Activated CD4-positive, alpha-beta memory T cell treated with anti-CD3 and anti-CD28 coated beads for 36 hours (primary cell): Measurements from ENCODE around the gene PTPRT. TPM values are rescaled to one million over a fixed set of nuclear protein-coding genes. Genes with fewer than 3 reads are reported as not detected.

Source experiments
- CTCF ChIA-PET: fragments of 350-600 bp; sonication (Branson Sonifier 250); formaldehyde crosslinking; loops from one replicate; lab custom pipeline; 2021; ENCODE audit warnings: antibody characterized with exemption, inconsistent platforms; lab: Charles Lee
- POLR2A ChIA-PET: fragments of 350-600 bp; sonication (Branson Sonifier 250); formaldehyde crosslinking; loops from one replicate; lab custom pipeline; 2021; ENCODE audit warnings: antibody characterized with exemption; lab: Charles Lee
- DNase-seq: peaks from one replicate; pipeline ENCODE4 v3.0.0-alpha.2; 2020
- H3K27ac Mint-ChIP-seq: one replicate; pipeline ENCODE4 v1.8.0; 2021; ENCODE audit warnings: mixed read lengths
- H3K27me3 Mint-ChIP-seq: one replicate; pipeline ENCODE4 v1.8.0; 2021; ENCODE audit warnings: mixed read lengths
- H3K36me3 Mint-ChIP-seq: one replicate; pipeline ENCODE4 v1.8.0; 2021; ENCODE audit warnings: mixed read lengths
- H3K4me1 Mint-ChIP-seq: one replicate; pipeline ENCODE4 v1.8.0; 2021; ENCODE audit warnings: low read depth, mixed read lengths
- H3K4me3 Mint-ChIP-seq: one replicate; pipeline ENCODE4 v1.8.0; 2021; ENCODE audit warnings: mild to moderate bottlenecking, mixed read lengths
- H3K9me3 Mint-ChIP-seq: one replicate; pipeline ENCODE4 v1.8.0; 2021; ENCODE audit warnings: mixed read lengths
- intact Hi-C: fragments of 100-400 bp; cut with micrococcal nuclease; formaldehyde crosslinking; loops from one replicate; pipeline ENCODE4 v1.15.1; 2023
- total RNA-seq, 2 experiments: library from RNA; stranded (reverse); gene quantifications; one replicate each; pipeline ENCODE4 v1.2.3, GENCODE V29; 2021

The PTPRT gene
- total RNA-seq, 2 experiments from 2014 or later: not detected

DNA sequence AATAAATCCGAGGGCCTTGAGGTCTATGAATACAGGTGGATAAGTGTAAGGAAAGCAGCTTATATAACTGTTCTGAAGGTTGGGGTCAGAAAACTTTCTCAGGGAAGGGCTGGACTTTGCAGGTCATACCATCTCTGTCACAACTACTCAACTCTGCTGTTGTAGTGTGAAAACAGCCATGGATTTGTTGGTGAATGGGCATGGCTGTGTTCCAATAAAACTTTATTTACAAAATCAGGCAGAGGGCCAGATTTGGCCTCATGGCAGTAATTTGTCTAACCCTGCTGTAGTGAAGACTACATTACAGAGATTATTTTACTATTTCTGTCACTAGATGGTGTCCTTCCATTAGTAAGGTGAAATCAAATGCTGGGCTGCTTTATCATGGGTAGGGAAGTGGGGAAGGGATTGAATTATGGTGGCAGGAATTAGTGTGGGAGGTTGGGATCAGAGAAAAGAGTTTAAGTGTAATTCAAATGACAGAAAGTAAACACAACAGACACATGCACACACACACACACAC is 1161.9 kb downstream of the PTPRT start:
- H3K9me3 Mint-ChIP-seq: peaks cover 2% of the 10 kb centered on the region

DNA sequence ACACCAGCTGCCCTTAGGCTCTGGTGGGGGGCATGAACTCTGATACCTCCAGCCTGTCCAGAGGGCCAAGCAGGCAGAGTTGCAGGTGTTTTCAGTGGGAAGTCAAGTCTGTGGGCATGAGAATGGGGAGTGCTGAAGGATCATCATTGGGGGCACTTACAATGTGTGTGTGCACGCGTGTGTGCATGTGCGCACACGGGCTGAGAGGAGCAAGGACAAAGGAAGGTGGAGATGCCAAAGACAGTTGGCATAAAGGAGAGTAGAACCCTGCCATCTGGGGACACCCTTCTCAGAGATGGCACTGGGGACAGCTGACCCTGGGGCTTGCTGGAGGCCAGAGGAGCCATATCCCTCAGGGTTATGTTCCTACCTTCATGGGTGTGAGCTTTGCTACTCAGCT is 1163.1 kb downstream of the PTPRT start:
- ChIA-PET POLR2A (no interaction called here), CTCF (no interaction called here)
- no peak overlapping the region for H3K27ac Mint-ChIP-seq
- intact Hi-C loops: no loop called here
- no peaks in the 10 kb centered on the region for H3K27me3 Mint-ChIP-seq
- H3K4me3 Mint-ChIP-seq: no peak overlapping the region
- DNase-seq: no peak
- H3K4me1 Mint-ChIP-seq: no peaks in the 10 kb centered on the region
- H3K36me3 Mint-ChIP-seq: no peaks in the 10 kb centered on the region
- H3K9me3 Mint-ChIP-seq: peaks cover 2% of the 10 kb centered on the region

More for the DNA sequence above, 1161.9 kb downstream of the PTPRT start:
- Mint-ChIP-seq H3K27me3 (no peaks in the 10 kb centered on the region), H3K27ac (no peak overlapping the region), H3K4me1 (no peaks in the 10 kb centered on the region), H3K4me3 (no peak overlapping the region), H3K36me3 (no peaks in the 10 kb centered on the region)
- DNase-seq: no peak
- intact Hi-C loops: no loop called here
- CTCF ChIA-PET: no interaction called here
- POLR2A ChIA-PET: no interaction called here

GRCh38 chr20:42024653-42025052 is 1165.1 kb downstream of the PTPRT start:
- ChIA-PET POLR2A (no interaction called here), CTCF (no interaction called here)
- no peaks in the 10 kb centered on the region for H3K4me1 Mint-ChIP-seq
- H3K9me3 Mint-ChIP-seq: peaks cover 12% of the 10 kb centered on the region
- no peak for DNase-seq
- no peak overlapping the region for H3K27ac Mint-ChIP-seq
- H3K36me3 Mint-ChIP-seq: no peaks in the 10 kb centered on the region
- H3K4me3 Mint-ChIP-seq: no peak overlapping the region
- intact Hi-C loops: no loop called here
- no peaks in the 10 kb centered on the region for H3K27me3 Mint-ChIP-seq
